GM12864 (cell line): ENCODE data around the gene CACNA2D2.

Source experiments
- DNase-seq: peaks from one replicate; pipeline ENCODE4 v3.0.0-alpha.2; 2011; ENCODE audit warnings: low read depth
- H3K4me3 ChIP-seq: 2 replicates; pipeline ENCODE4 v1.5.1; 2011; ENCODE audit warnings: mild to moderate bottlenecking, low read depth, low read length, control low read depth
- CTCF ChIP-seq: IDR thresholded peaks from 2 replicates; pipeline ENCODE4 v1.5.1; 2011; ENCODE audit warnings: low read depth, mild to moderate bottlenecking, moderate library complexity, low read length, control low read depth, inconsistent platforms; ENCODE audit errors: missing control alignments

The CACNA2D2 gene

GRCh38 chr3:50453907-50454306 lies 49.5 kb downstream of the CACNA2D2 start:
- no peak for TF ChIP-seq CTCF
- H3K4me3 ChIP-seq: no peak overlapping the region
- DNase-seq: no peak

- no peak for TF ChIP-seq CTCF
- no peak for DNase-seq
- H3K4me3 ChIP-seq: no peak overlapping the region
These were observed 53.1 kb downstream of the CACNA2D2 start for GRCh38 chr3:50450209-50450921.

GRCh38 chr3:50448752-50449539 lies 54.5 kb downstream of the CACNA2D2 start:
- TF ChIP-seq CTCF: no peak
- no peak overlapping the region for H3K4me3 ChIP-seq
- DNase-seq: no peak

GRCh38 chr3:50447290-50447840 lies 56.1 kb downstream of the CACNA2D2 start:
- H3K4me3 ChIP-seq: no peak overlapping the region
- no peak for TF ChIP-seq CTCF
- DNase-seq: no peak

GRCh38 chr3:50445919-50446318 lies 57.5 kb downstream of the CACNA2D2 start:
- no peak for DNase-seq
- TF ChIP-seq CTCF: no peak
- no peak overlapping the region for H3K4me3 ChIP-seq

GRCh38 chr3:50444782-50445181 lies 58.7 kb downstream of the CACNA2D2 start:
- DNase-seq: no peak
- no peak for TF ChIP-seq CTCF
- no peak overlapping the region for H3K4me3 ChIP-seq

GRCh38 chr3:50444213-50444612 lies 59.2 kb downstream of the CACNA2D2 start:
- H3K4me3 ChIP-seq: no peak overlapping the region
- DNase-seq: no peak
- TF ChIP-seq CTCF: no peak
